ENCODE results near the gene OR52I1. TPM values are rescaled to one million over a fixed set of nuclear protein-coding genes. Genes with fewer than 3 reads are reported as not detected.
A peak's percentile ranks its signal among the peaks of the same experiment; 100 is the strongest.

Gene OR52I1
- total RNA-seq, 2 donors from 2014 or later: not detected

- DNase-seq: peak; percentile 71 to 73
- H3K4me1 Mint-ChIP-seq (ENCODE audit: low read depth): no peaks in the 10 kb centered on the region
- no peaks in the 10 kb centered on the region for H3K9me3 Mint-ChIP-seq
- no peak within 1 kb of the TSS for H3K27ac Mint-ChIP-seq
- H3K27me3 Mint-ChIP-seq (ENCODE audit: low read depth): peaks cover 9% of the 10 kb centered on the region
- no peaks in the 10 kb centered on the region for H3K36me3 Mint-ChIP-seq (ENCODE audit: insufficient read depth in 2 of 2)
- no peak within 1 kb of the TSS for H3K4me3 Mint-ChIP-seq
- peak; percentile 90 to 91 for ATAC-seq (replicated peaks in 1 of 2)
Observed at GRCh38 chr11:4636962-4637661, 43.3 kb downstream of the OR52I1 start, which contains the start of gene OR51D1. TSS of gene OR51D1 (plus strand) at chr11:4637477. CDS start at chr11:4639791, 2,314 bp downstream.

- Mint-ChIP-seq H3K27ac (no peak overlapping the region), H3K27me3 (ENCODE audit: low read depth) (peaks cover 9% of the 10 kb centered on the region), H3K36me3 (ENCODE audit: insufficient read depth in 2 of 2) (no peaks in the 10 kb centered on the region), H3K4me1 (ENCODE audit: low read depth) (no peaks in the 10 kb centered on the region), H3K9me3 (no peaks in the 10 kb centered on the region), H3K4me3 (no peak overlapping the region)
- ATAC-seq (replicated peaks in 1 of 2) (no peak), DNase-seq (no peak)
Observed at GRCh38 chr11:4637662-4638047, 43.8 kb downstream of the OR52I1 start.

- Mint-ChIP-seq H3K9me3 (no peaks in the 10 kb centered on the region), H3K4me3 (no peak overlapping the region), H3K27me3 (ENCODE audit: low read depth) (peaks cover 17% of the 10 kb centered on the region), H3K36me3 (ENCODE audit: insufficient read depth in 2 of 2) (no peaks in the 10 kb centered on the region), H3K27ac (no peak overlapping the region), H3K4me1 (ENCODE audit: low read depth) (no peaks in the 10 kb centered on the region)
- no peak for DNase-seq
- ATAC-seq (replicated peaks in 1 of 2): no peak
Observed at GRCh38 chr11:4639931-4640330, 46.1 kb downstream of the OR52I1 start.

- Mint-ChIP-seq H3K36me3 (ENCODE audit: insufficient read depth in 2 of 2) (no peaks in the 10 kb centered on the region), H3K9me3 (no peaks in the 10 kb centered on the region), H3K4me1 (ENCODE audit: low read depth) (no peaks in the 10 kb centered on the region), H3K27ac (no peak overlapping the region), H3K27me3 (ENCODE audit: low read depth) (peaks cover 17% of the 10 kb centered on the region), H3K4me3 (no peak overlapping the region)
- no peak for ATAC-seq (replicated peaks in 1 of 2)
- DNase-seq: no peak
Observed at GRCh38 chr11:4641501-4641900, 47.7 kb downstream of the OR52I1 start.

- DNase-seq (no peak), ATAC-seq (replicated peaks in 1 of 2) (no peak)
- Mint-ChIP-seq H3K4me3 (no peak overlapping the region), H3K27ac (no peak overlapping the region), H3K9me3 (no peaks in the 10 kb centered on the region), H3K27me3 (ENCODE audit: low read depth) (peaks cover 17% of the 10 kb centered on the region), H3K36me3 (ENCODE audit: insufficient read depth in 2 of 2) (no peaks in the 10 kb centered on the region), H3K4me1 (ENCODE audit: low read depth) (no peaks in the 10 kb centered on the region)
Observed at GRCh38 chr11:4642043-4642442, 48.2 kb downstream of the OR52I1 start.

- ATAC-seq (replicated peaks in 1 of 2) (no peak), DNase-seq (no peak)
- Mint-ChIP-seq H3K36me3 (ENCODE audit: insufficient read depth in 2 of 2) (no peaks in the 10 kb centered on the region), H3K4me3 (no peak overlapping the region), H3K4me1 (ENCODE audit: low read depth) (no peaks in the 10 kb centered on the region), H3K27ac (no peak overlapping the region), H3K27me3 (ENCODE audit: low read depth) (peaks cover 19% of the 10 kb centered on the region), H3K9me3 (no peaks in the 10 kb centered on the region)
Observed at GRCh38 chr11:4643076-4643475, 49.2 kb downstream of the OR52I1 start.

- H3K36me3 Mint-ChIP-seq (ENCODE audit: insufficient read depth in 2 of 2): no peaks in the 10 kb centered on the region
- no peaks in the 10 kb centered on the region for H3K9me3 Mint-ChIP-seq
- H3K27me3 Mint-ChIP-seq (ENCODE audit: low read depth): peaks cover 25% of the 10 kb centered on the region
- no peaks in the 10 kb centered on the region for H3K4me1 Mint-ChIP-seq (ENCODE audit: low read depth)
- H3K4me3 Mint-ChIP-seq: no peak within 1 kb of the TSS
- ATAC-seq (replicated peaks in 1 of 2) (no peak), DNase-seq (no peak)
- H3K27ac Mint-ChIP-seq: no peak within 1 kb of the TSS
Observed at GRCh38 chr11:4643682-4644081, 49.8 kb downstream of the OR52I1 start, which contains the start of gene OR51E1. TSS of gene OR51E1 (plus strand) at chr11:4643982. CDS start at chr11:4652527, 8,545 bp downstream.

GRCh38 chr11:4644233-4644632 lies 50.4 kb downstream of the OR52I1 start:
- no peak for DNase-seq
- ATAC-seq (replicated peaks in 1 of 2): no peak
- Mint-ChIP-seq H3K4me1 (ENCODE audit: low read depth) (no peaks in the 10 kb centered on the region), H3K27ac (no peak overlapping the region), H3K27me3 (ENCODE audit: low read depth) (peaks cover 30% of the 10 kb centered on the region), H3K4me3 (no peak overlapping the region), H3K36me3 (ENCODE audit: insufficient read depth in 2 of 2) (no peaks in the 10 kb centered on the region), H3K9me3 (no peaks in the 10 kb centered on the region)

Other genes starting within 250 kb of the OR52I1 start
- not detected for gene OR52B4, start 225.7 kb upstream of the OR52I1 start, total RNA-seq
- 10 to 100 TPM; 26.5 to 35.3 TPM for gene TRIM21, start 200.3 kb upstream of the OR52I1 start, total RNA-seq
- gene OR52K2, start 144.7 kb upstream of the OR52I1 start, total RNA-seq: not detected
- not detected for gene OR52K1, start 111.4 kb upstream of the OR52I1 start, total RNA-seq
- not detected for gene OR52M1, start 48.8 kb upstream of the OR52I1 start, total RNA-seq
- not detected for gene OR52I2, start 12.3 kb upstream of the OR52I1 start, total RNA-seq
- gene TRIM68, start 14.2 kb downstream of the OR52I1 start, total RNA-seq: 10 to 100 TPM; 17.1 to 22.3 TPM
- not detected for gene OR51D1, start 43.4 kb downstream of the OR52I1 start, total RNA-seq
- not detected for gene OR51E1, start 49.9 kb downstream of the OR52I1 start, total RNA-seq
- not detected for gene OR51E2, start 103.8 kb downstream of the OR52I1 start, total RNA-seq
- not detected for gene MMP26, start 110.7 kb downstream of the OR52I1 start, total RNA-seq
- gene OR51F1, start 175.9 kb downstream of the OR52I1 start, total RNA-seq: not detected
- not detected for gene OR52R1, start 210.3 kb downstream of the OR52I1 start, total RNA-seq
- gene OR51F2, start 227.3 kb downstream of the OR52I1 start, total RNA-seq: not detected

Data from activated T-cell treated with anti-CD3 and anti-CD28 coated beads, Interleukin-2, amount 50 U/mL, for 72 hours (primary cell).